Caco-2 (cell line): Measurements from ENCODE around the gene ZBTB3. TPM values are rescaled to one million over a fixed set of nuclear protein-coding genes. Genes with fewer than 3 reads are reported as not detected.

Experiments
- BruUV-seq: library from RNA; stranded (reverse); fragments of 400-500 nt; replicated peaks from 2 replicates; lab custom pipeline; 2021; lab: Mats Ljungman, UMichigan
- CTCF ChIA-PET: fragments of 300-600 bp; sonication (Branson Sonifier 250); formaldehyde crosslinking; loops from one replicate; lab custom pipeline; 2022; ENCODE audit warnings: antibody characterized with exemption; lab: Charles Lee
- POLR2A ChIA-PET: fragments of 300-600 bp; sonication (Branson Sonifier 250); formaldehyde crosslinking; loops from one replicate; lab custom pipeline; 2022; ENCODE audit warnings: antibody characterized with exemption; lab: Charles Lee
- DNase-seq, 2 experiments: peaks; one replicate each; pipeline versions ENCODE4 v3.0.0 to v3.0.0-alpha.2; 2020 to 2022
- H3K27me3 ChIP-seq: replicated peaks from 2 replicates; pipeline ENCODE4 v1.6.0; 2011; ENCODE audit warnings: low read length; ENCODE audit not compliant: control insufficient read depth, insufficient read depth
- H3K36me3 ChIP-seq: 2 replicates; pipeline ENCODE4 v1.5.1; 2011; ENCODE audit warnings: low read length; ENCODE audit not compliant: control insufficient read depth, insufficient read depth
- H3K4me1 ChIP-seq: fragments of 250-450 bp; sonication (Bioruptor Pico); 2 replicates; pipeline ENCODE4 v1.5.1; 2020; ENCODE audit warnings: mild to moderate bottlenecking
- H3K4me3 ChIP-seq: 2 replicates; pipeline ENCODE4 v1.5.1; 2011; ENCODE audit warnings: low read depth, mild to moderate bottlenecking, control low read depth, low read length
- H3K9me3 ChIP-seq: fragments of 250-450 bp; sonication (Bioruptor Pico); 2 replicates; pipeline ENCODE4 v1.5.1; 2020; ENCODE audit warnings: mild to moderate bottlenecking, moderate library complexity
- H3K27ac Mint-ChIP-seq: one replicate; pipeline ENCODE4 v1.8.0; 2022; ENCODE audit warnings: mixed read lengths; ENCODE audit not compliant: unreplicated experiment
- H3K27me3 Mint-ChIP-seq: one replicate; pipeline ENCODE4 v1.8.0; 2022; ENCODE audit warnings: mixed read lengths; ENCODE audit not compliant: insufficient read depth, unreplicated experiment
- H3K36me3 Mint-ChIP-seq: one replicate; pipeline ENCODE4 v1.8.0; 2022; ENCODE audit warnings: mild to moderate bottlenecking, mixed read lengths; ENCODE audit not compliant: insufficient read depth, unreplicated experiment
- H3K4me1 Mint-ChIP-seq: one replicate; pipeline ENCODE4 v1.8.0; 2022; ENCODE audit warnings: low read depth, mixed read lengths; ENCODE audit not compliant: unreplicated experiment
- H3K4me3 Mint-ChIP-seq: one replicate; pipeline ENCODE4 v1.8.0; 2022; ENCODE audit warnings: mild to moderate bottlenecking, moderate library complexity, mixed read lengths; ENCODE audit not compliant: unreplicated experiment
- H3K9me3 Mint-ChIP-seq: one replicate; pipeline ENCODE4 v1.8.0; 2022; ENCODE audit warnings: mixed read lengths; ENCODE audit not compliant: unreplicated experiment
- intact Hi-C: fragments of 100-400 bp; cut with micrococcal nuclease; formaldehyde crosslinking; loops from one replicate; pipeline ENCODE4 v1.10.0; 2022; ENCODE audit not compliant: unreplicated experiment
- total RNA-seq: library from RNA; stranded (reverse); gene quantifications from 2 replicates; pipeline ENCODE4 v1.2.3, GENCODE V29; 2022
- TF ChIP-seq, protein P1 (sequence below), 2 experiments: fragments of 200-600 bp in 1 of 2; IDR thresholded peaks; 1 replicate in 1 of 2; 2 replicates in 1 of 2; pipeline versions ENCODE4 v1.5.1 to v1.8.0; 2011 to 2022; ENCODE audit warnings: antibody characterized with exemption in 1 of 2, control low read depth in 1 of 2, inconsistent platforms in 1 of 2, low read depth in 1 of 2, low read length in 1 of 2, mild to moderate bottlenecking in 1 of 2, moderate library complexity in 1 of 2; ENCODE audit not compliant: insufficient read depth in 1 of 2, severe bottlenecking in 1 of 2, unreplicated experiment in 1 of 2

The ZBTB3 gene
- total RNA-seq, 1 experiment from 2014 or later, result 8.2 TPM

DNA sequence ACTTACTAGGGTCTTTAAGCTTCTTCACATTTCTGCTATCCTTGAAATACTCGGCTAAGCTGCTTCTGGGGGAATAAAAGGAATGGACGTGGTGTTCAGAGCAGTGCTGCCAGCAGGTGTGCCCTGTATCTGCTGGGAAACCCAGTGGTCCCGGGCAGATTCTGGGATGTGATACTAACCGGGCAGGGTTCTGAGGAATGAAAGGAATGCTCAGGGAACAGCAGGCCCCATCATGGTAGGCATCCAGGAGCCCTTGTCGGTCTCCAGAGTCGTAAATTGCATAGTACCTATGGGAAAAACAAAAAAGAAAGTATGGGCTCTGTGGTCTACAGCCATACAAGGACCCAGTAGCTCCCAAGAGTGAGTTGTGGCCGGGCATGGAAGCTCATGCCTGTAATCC, 42.3 kb upstream of the ZBTB3 start:
- H3K36me3 Mint-ChIP-seq, result peaks cover 96% of the 10 kb centered on the region
- intact Hi-C loops, result no loop called here
- no peak for DNase-seq

DNA sequence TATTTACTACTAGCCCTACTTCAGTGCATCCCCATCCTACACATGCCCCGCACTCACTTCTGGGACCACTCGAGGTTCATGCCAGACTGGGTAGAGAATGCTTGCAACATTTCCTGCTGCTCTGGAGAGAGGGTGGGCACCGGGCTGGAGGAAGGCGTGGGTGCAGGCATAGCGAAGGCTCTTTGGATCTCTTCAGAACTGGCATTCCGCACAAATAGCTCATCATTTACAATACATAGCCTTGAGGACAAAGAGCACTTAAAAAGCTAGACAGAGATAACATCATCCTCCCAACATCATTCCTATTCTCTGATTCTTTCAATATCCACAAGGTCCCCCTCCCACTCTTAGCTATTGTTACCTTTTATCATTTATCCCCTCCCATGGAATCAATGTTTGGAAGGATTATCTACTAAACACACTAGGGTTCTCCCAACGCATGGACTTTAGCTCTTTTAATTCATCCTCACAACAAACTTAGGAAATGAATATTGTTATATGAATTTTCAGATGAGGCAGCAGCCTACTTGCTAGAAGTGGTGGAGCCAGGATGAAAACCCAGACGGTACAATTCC, 40.3 kb upstream of the ZBTB3 start:
- TF ChIP-seq, protein P1, sequence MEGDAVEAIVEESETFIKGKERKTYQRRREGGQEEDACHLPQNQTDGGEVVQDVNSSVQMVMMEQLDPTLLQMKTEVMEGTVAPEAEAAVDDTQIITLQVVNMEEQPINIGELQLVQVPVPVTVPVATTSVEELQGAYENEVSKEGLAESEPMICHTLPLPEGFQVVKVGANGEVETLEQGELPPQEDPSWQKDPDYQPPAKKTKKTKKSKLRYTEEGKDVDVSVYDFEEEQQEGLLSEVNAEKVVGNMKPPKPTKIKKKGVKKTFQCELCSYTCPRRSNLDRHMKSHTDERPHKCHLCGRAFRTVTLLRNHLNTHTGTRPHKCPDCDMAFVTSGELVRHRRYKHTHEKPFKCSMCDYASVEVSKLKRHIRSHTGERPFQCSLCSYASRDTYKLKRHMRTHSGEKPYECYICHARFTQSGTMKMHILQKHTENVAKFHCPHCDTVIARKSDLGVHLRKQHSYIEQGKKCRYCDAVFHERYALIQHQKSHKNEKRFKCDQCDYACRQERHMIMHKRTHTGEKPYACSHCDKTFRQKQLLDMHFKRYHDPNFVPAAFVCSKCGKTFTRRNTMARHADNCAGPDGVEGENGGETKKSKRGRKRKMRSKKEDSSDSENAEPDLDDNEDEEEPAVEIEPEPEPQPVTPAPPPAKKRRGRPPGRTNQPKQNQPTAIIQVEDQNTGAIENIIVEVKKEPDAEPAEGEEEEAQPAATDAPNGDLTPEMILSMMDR (IDR thresholded peaks at IDR 0.05; ENCODE audit: insufficient read depth in 1 of 2, low read depth in 1 of 2, low read length in 1 of 2, severe bottlenecking in 1 of 2, unreplicated experiment in 1 of 2), result no peak
- Histone ChIP-seq H3K4me3 (no peak overlapping the region), H3K9me3 (no peaks in the 10 kb centered on the region), H3K27me3 (no peaks in the 10 kb centered on the region), H3K36me3 (peaks cover 5% of the 10 kb centered on the region; the same call in 1 of the 2 replicates), H3K4me1 (peaks cover 5% of the 10 kb centered on the region)
- Mint-ChIP-seq H3K36me3 (peaks cover 97% of the 10 kb centered on the region), H3K9me3 (no peaks in the 10 kb centered on the region), H3K4me1 (peaks cover 14% of the 10 kb centered on the region), H3K27ac (peak overlapping the region; percentile 19), H3K27me3 (no peaks in the 10 kb centered on the region), H3K4me3 (no peak overlapping the region)
- intact Hi-C loops, result no loop called here
- no peak for DNase-seq
- ChIA-PET CTCF (interaction anchor here (0.5 to 1.2 kb wide), 3 partner anchors 16 to 902 kb away, joined by 3 to 9 read pairs (median 4); no protein-coding TSS in a partner anchor), POLR2A (interaction anchor here (0.7 to 1.2 kb wide), 3 partner anchors 12 to 1447 kb away, joined by 3 to 6 read pairs (median 4); partner anchors contain the start of genes FKBP2 and STX5)
- no TSS peak for BruUV-seq

More for the DNA sequence above, 42.3 kb upstream of the ZBTB3 start:
- TF ChIP-seq, protein P1 (IDR thresholded peaks at IDR 0.05; ENCODE audit: insufficient read depth in 1 of 2, low read depth in 1 of 2, low read length in 1 of 2, severe bottlenecking in 1 of 2, unreplicated experiment in 1 of 2), result no peak
- peaks cover 5% of the 10 kb centered on the region for H3K4me1 ChIP-seq
- no peak overlapping the region for H3K4me3 ChIP-seq
- H3K9me3 ChIP-seq, result no peaks in the 10 kb centered on the region
- no peaks in the 10 kb centered on the region for H3K27me3 ChIP-seq
- ChIA-PET POLR2A (interaction anchor here (0.6 to 1.7 kb wide), 3 partner anchors 9 to 34 kb away, joined by 3 to 7 read pairs (median 3); partner anchors contain the start of gene TMEM179B), CTCF (interaction anchor here (0.6 to 1.7 kb wide), 3 partner anchors 10 to 53 kb away, joined by 4 to 5 read pairs (median 5); partner anchors contain the start of gene TMEM179B)
- no peaks in the 10 kb centered on the region for H3K9me3 Mint-ChIP-seq
- no TSS peak for BruUV-seq
- H3K27ac Mint-ChIP-seq, result peak overlapping the region; percentile 50
- peaks cover 2% of the 10 kb centered on the region; the same call in 1 of the 2 replicates for H3K36me3 ChIP-seq
- no peak overlapping the region for H3K4me3 Mint-ChIP-seq
- H3K4me1 Mint-ChIP-seq, result peaks cover 5% of the 10 kb centered on the region
- H3K27me3 Mint-ChIP-seq, result no peaks in the 10 kb centered on the region

DNA sequence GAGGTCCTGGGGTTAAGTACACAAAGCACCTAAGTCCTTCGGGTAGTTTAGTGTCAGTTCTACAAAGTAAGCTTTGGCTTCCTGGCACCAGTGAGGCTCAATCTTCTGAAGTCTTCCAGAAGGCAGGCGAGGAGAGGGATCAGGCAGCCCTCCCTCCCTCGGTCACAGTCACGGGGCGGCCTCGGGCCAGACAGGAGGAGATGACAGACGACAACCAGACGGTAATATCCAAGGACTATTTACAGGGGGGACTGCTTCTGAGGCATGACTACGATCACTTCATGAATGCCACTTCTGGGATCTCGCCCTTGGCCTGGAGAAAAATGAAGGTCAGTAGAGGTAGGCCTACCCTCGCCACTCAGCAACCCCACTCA, 38.2 kb upstream of the ZBTB3 start:
- H3K27ac Mint-ChIP-seq, result peak overlapping the region; percentile 93
- peak overlapping the region; percentile 83 for H3K4me3 Mint-ChIP-seq
- intact Hi-C loops, result loop anchor here (1.0 kb wide), 2 partner anchors 13 to 70 kb away; partner anchors contain the start of gene NXF1
- Histone ChIP-seq H3K4me3 (peak overlapping the region; percentile 1; the same call in 1 of the 2 replicates), H3K36me3 (peaks cover 6% of the 10 kb centered on the region; the same call in 1 of the 2 replicates), H3K27me3 (no peaks in the 10 kb centered on the region), H3K4me1 (peaks cover 5% of the 10 kb centered on the region), H3K9me3 (no peaks in the 10 kb centered on the region)
- BruUV-seq, result no TSS peak
- no peaks in the 10 kb centered on the region for H3K27me3 Mint-ChIP-seq
- no peaks in the 10 kb centered on the region for H3K9me3 Mint-ChIP-seq
- no peak for DNase-seq
- H3K36me3 Mint-ChIP-seq, result peaks cover 90% of the 10 kb centered on the region
- TF ChIP-seq, protein P1 (IDR thresholded peaks at IDR 0.05; ENCODE audit: insufficient read depth in 1 of 2, low read depth in 1 of 2, low read length in 1 of 2, severe bottlenecking in 1 of 2, unreplicated experiment in 1 of 2), result no peak
- POLR2A ChIA-PET, result interaction anchor here (0.7 to 1.6 kb wide), 4 partner anchors 30 to 86 kb away, joined by 3 to 6 read pairs (median 4); partner anchors contain the start of genes POLR2G and STX5
- CTCF ChIA-PET, result no interaction called here
- peaks cover 14% of the 10 kb centered on the region for H3K4me1 Mint-ChIP-seq
